Measurements from ENCODE around the gene CCDC116.

Gene CCDC116

GRCh38 chr22:21684492-21685163 lies 52.1 kb downstream of the CCDC116 start:
- Histone ChIP-seq H3K9ac (ENCODE audit: low read depth, low read length, poor library complexity) (no peak overlapping the region), H2BK15ac (ENCODE audit: low read length) (no peak overlapping the region), H3K4ac (ENCODE audit: low read length) (no peak overlapping the region), H3K4me1 (ENCODE audit: control insufficient read depth in 2 of 2, insufficient read depth in 1 of 2, low read depth in 1 of 2, low read length in 2 of 2) (peaks cover 0 to 2% of the 10 kb centered on the region in 2 donors), H3K18ac (ENCODE audit: low read length) (no peak overlapping the region), H3K9me3 (replicated peaks in 1 of 2; ENCODE audit: control insufficient read depth in 2 of 2, insufficient read depth in 1 of 2, low read depth in 1 of 2, low read length in 2 of 2) (no peaks in the 10 kb centered on the region), H4K8ac (ENCODE audit: low read depth, low read length) (peak overlapping the region; percentile 82), H2BK12ac (ENCODE audit: low read length) (no peak overlapping the region), H3K79me1 (ENCODE audit: low read depth, low read length) (peaks cover 3% of the 10 kb centered on the region), H2AFZ (ENCODE audit: low read length) (no peak overlapping the region), H3K27ac (replicated peaks; ENCODE audit: low read length) (no peak overlapping the region), H3K23ac (ENCODE audit: low read depth, low read length, poor library complexity) (peak overlapping the region; percentile 89), H2BK5ac (ENCODE audit: low read length) (peak overlapping the region; percentile 60), H2AK5ac (ENCODE audit: low read depth, low read length) (no peak overlapping the region), H3K27me3 (ENCODE audit: control insufficient read depth in 3 of 3, insufficient read depth in 3 of 3, low read depth in 1 of 3, low read length in 3 of 3) (no peaks in the 10 kb centered on the region), H3K36me3 (replicated peaks in 1 of 2; ENCODE audit: control insufficient read depth in 2 of 2, insufficient read depth in 2 of 2, low read length in 2 of 2) (peaks cover 21 to 75% of the 10 kb centered on the region in 2 donors), H4K91ac (ENCODE audit: low read depth, low read length, poor library complexity) (no peak overlapping the region), H2BK120ac (ENCODE audit: low read depth, low read length) (no peak overlapping the region), H3K4me3 (ENCODE audit: low read length in 2 of 2) (no peak overlapping the region), H3K4me2 (ENCODE audit: insufficient read depth, low read length, poor library complexity, severe bottlenecking) (no peak overlapping the region), H3K14ac (ENCODE audit: low read length) (no peak overlapping the region)
- no peak for DNase-seq (ENCODE audit: low spot score)
- no CpG with 5 or more reads among the region's 19 CpGs for WGBS, 2 donors (ENCODE audit: extremely low coverage in 2 of 2, insufficient read length in 2 of 2, insufficient replicate concordance in 1 of 2)

- DNase-seq (ENCODE audit: low spot score) = no peak
- Histone ChIP-seq H3K23ac (ENCODE audit: low read depth, low read length, poor library complexity) (peak overlapping the region; percentile 89), H3K9me3 (replicated peaks in 1 of 2; ENCODE audit: control insufficient read depth in 2 of 2, insufficient read depth in 1 of 2, low read depth in 1 of 2, low read length in 2 of 2) (peaks cover 0 to 2% of the 10 kb centered on the region in 2 donors), H3K4ac (ENCODE audit: low read length) (no peak overlapping the region), H2BK5ac (ENCODE audit: low read length) (peak overlapping the region; percentile 60), H4K8ac (ENCODE audit: low read depth, low read length) (peak overlapping the region; percentile 82), H2BK15ac (ENCODE audit: low read length) (no peak overlapping the region), H3K79me1 (ENCODE audit: low read depth, low read length) (peaks cover 3% of the 10 kb centered on the region), H3K4me1 (ENCODE audit: control insufficient read depth in 2 of 2, insufficient read depth in 1 of 2, low read depth in 1 of 2, low read length in 2 of 2) (peaks cover 0 to 2% of the 10 kb centered on the region in 2 donors), H2AK5ac (ENCODE audit: low read depth, low read length) (no peak overlapping the region), H4K91ac (ENCODE audit: low read depth, low read length, poor library complexity) (no peak overlapping the region), H3K27ac (replicated peaks; ENCODE audit: low read length) (no peak overlapping the region), H3K4me3 (ENCODE audit: low read length in 2 of 2) (no peak overlapping the region), H3K9ac (ENCODE audit: low read depth, low read length, poor library complexity) (no peak overlapping the region), H3K4me2 (ENCODE audit: insufficient read depth, low read length, poor library complexity, severe bottlenecking) (no peak overlapping the region), H2BK120ac (ENCODE audit: low read depth, low read length) (no peak overlapping the region), H2AFZ (ENCODE audit: low read length) (no peak overlapping the region), H2BK12ac (ENCODE audit: low read length) (no peak overlapping the region), H3K36me3 (replicated peaks in 1 of 2; ENCODE audit: control insufficient read depth in 2 of 2, insufficient read depth in 2 of 2, low read length in 2 of 2) (peaks cover 23 to 80% of the 10 kb centered on the region in 2 donors), H3K14ac (ENCODE audit: low read length) (peak overlapping the region; percentile 99), H3K27me3 (ENCODE audit: control insufficient read depth in 3 of 3, insufficient read depth in 3 of 3, low read depth in 1 of 3, low read length in 3 of 3) (no peaks in the 10 kb centered on the region), H3K18ac (ENCODE audit: low read length) (no peak overlapping the region)
- no CpG with 5 or more reads among the region's 8 CpGs for WGBS, 2 donors (ENCODE audit: extremely low coverage in 2 of 2, insufficient read length in 2 of 2, insufficient replicate concordance in 1 of 2)
Measured at GRCh38 chr22:21685164-21685513, 52.6 kb downstream of the CCDC116 start.

DNA sequence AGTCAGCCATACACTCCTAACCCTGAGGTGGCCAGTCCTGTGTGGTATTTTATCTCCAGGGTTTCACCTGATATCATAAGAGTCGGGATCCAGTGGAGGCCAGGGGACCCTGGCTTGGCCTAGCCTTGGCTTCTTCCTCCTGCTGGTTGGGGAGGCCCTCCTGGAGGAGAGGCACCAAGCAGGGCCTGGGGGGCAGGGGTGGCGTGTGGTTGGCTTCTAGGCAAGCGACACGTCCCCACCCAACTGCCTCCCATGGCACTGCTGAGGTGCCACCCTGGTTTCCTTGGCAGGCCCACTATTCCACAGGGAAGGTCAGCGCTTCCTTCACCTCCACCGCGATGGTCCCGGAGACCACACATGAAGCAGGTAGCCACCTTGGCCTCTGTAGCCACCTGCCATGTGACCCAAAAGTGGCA lies 53.6 kb downstream of the CCDC116 start:
- no peak for DNase-seq (ENCODE audit: low spot score)
- no peak overlapping the region for H3K23ac ChIP-seq (ENCODE audit: low read depth, low read length, poor library complexity)
- H2BK15ac ChIP-seq (ENCODE audit: low read length) = no peak overlapping the region
- H4K91ac ChIP-seq (ENCODE audit: low read depth, low read length, poor library complexity) = no peak overlapping the region
- no peak overlapping the region for H2BK5ac ChIP-seq (ENCODE audit: low read length)
- no peak overlapping the region for H3K18ac ChIP-seq (ENCODE audit: low read length)
- H3K9ac ChIP-seq (ENCODE audit: low read depth, low read length, poor library complexity) = no peak overlapping the region
- no peak overlapping the region for H3K14ac ChIP-seq (ENCODE audit: low read length)
- peaks cover 0 to 2% of the 10 kb centered on the region in 2 donors for H3K9me3 ChIP-seq (replicated peaks in 1 of 2; ENCODE audit: control insufficient read depth in 2 of 2, insufficient read depth in 1 of 2, low read depth in 1 of 2, low read length in 2 of 2)
- no peak overlapping the region for H2AK5ac ChIP-seq (ENCODE audit: low read depth, low read length)
- no peaks in the 10 kb centered on the region for H3K27me3 ChIP-seq (ENCODE audit: control insufficient read depth in 3 of 3, insufficient read depth in 3 of 3, low read depth in 1 of 3, low read length in 3 of 3)
- H2AFZ ChIP-seq (ENCODE audit: low read length) = no peak overlapping the region
- H3K36me3 ChIP-seq (replicated peaks in 1 of 2; ENCODE audit: control insufficient read depth in 2 of 2, insufficient read depth in 2 of 2, low read length in 2 of 2) = peaks cover 23 to 85% of the 10 kb centered on the region in 2 donors
- H3K4me2 ChIP-seq (ENCODE audit: insufficient read depth, low read length, poor library complexity, severe bottlenecking) = no peak overlapping the region
- H3K27ac ChIP-seq (replicated peaks; ENCODE audit: low read length) = no peak overlapping the region
- H3K4me1 ChIP-seq (ENCODE audit: control insufficient read depth in 2 of 2, insufficient read depth in 1 of 2, low read depth in 1 of 2, low read length in 2 of 2) = peaks cover 0 to under 1% of the 10 kb centered on the region in 2 donors
- no CpG with 5 or more reads among the region's 8 CpGs for WGBS, 2 donors (ENCODE audit: extremely low coverage in 2 of 2, insufficient read length in 2 of 2, insufficient replicate concordance in 1 of 2)
- H3K4me3 ChIP-seq (ENCODE audit: low read length in 2 of 2) = no peak overlapping the region
- H3K79me1 ChIP-seq (ENCODE audit: low read depth, low read length) = peaks cover 3% of the 10 kb centered on the region
- no peak overlapping the region for H3K4ac ChIP-seq (ENCODE audit: low read length)
- H4K8ac ChIP-seq (ENCODE audit: low read depth, low read length) = no peak overlapping the region
- no peak overlapping the region for H2BK12ac ChIP-seq (ENCODE audit: low read length)
- H2BK120ac ChIP-seq (ENCODE audit: low read depth, low read length) = no peak overlapping the region

Small RNA genes within 50 kb of the gene (small RNA-seq; reads per million reads assigned to genes)
- 1,856 reads per million, percentile 99 among the genes with 10 or more reads in this experiment for gene MIR301B (ENCODE audit: insufficient read depth)
